ENCODE results near the gene BAZ1B. TPM values are rescaled to one million over a fixed set of nuclear protein-coding genes. Genes with fewer than 3 reads are reported as not detected.

Gene BAZ1B
- total RNA-seq, 1 experiment from 2014 or later, result 66.3 TPM

DNA sequence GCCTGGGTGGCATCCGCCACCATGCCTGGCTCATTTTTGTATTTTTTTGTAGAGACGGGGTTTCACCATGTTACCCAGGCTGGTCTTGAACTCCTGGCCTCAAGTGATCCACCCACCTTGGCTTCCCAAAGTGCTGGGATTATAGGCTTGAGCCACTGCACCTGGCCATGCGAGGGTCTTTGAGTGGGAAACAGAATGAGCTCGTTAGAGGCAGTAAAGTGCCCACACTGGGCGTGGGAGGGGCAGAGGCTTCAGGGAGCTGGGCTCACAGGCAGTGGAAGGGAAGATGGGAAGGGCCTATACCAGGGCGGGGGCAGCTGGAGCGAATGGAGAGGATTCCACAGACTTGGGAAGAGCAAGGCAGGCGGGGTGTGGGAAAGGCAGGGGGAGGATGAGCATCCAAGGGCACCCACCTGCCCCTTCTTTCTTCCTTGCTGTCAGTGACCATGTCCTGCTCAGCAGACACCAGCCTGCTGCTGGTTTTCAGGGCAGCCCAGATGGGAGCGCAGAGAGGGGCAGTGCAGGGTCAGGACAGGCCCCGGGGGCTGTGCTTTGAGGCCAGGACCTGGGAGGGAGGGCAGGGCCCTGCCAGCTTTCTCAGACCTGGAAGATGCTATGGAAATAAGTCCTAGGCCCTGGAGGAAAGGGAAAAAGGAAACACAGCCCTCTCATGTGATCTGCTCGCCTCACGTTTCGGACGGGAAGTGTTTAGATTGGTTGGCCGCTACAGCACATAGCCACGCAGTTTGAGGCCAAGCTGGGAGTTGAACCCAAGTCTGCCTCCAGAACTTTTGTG, 84.3 kb downstream of the BAZ1B start (continued):
- no peak for TF ChIP-seq ZNF121 (CRISPR knock-in tag; IDR thresholded peaks at IDR 0.05)
- TF ChIP-seq NR1H2 (CRISPR knock-in tag; IDR thresholded peaks at IDR 0.05), result no peak
- no peak for TF ChIP-seq SMAD4 (CRISPR knock-in tag; IDR thresholded peaks at IDR 0.05)

DNA sequence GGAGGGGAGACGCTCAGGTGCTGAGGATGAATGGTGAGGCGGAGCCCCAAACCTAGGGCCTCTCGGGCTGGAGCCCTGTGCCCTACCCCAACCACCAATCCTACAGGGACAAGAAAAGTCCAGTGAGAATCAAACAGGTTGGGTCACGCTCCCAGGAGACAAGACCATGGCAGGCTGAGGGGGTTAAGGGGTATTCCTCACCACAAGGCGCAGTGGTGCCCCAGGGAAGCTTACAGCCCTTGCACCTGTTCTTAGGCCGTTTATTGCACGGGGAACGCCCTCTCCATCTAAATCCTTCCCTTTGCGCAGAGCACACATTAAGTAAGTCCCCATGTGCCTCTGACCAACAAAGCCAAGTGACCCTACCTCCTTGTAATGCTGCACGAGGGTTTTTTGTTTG, 85.0 kb downstream of the BAZ1B start:
- no peak overlapping the region for H3K4me3 Mint-ChIP-seq
- peaks cover 14% of the 10 kb centered on the region for H3K27me3 Mint-ChIP-seq (ENCODE audit: low read depth)
- ATAC-seq (no peak), DNase-seq (ENCODE audit: low spot score) (no peak)
- H3K4me1 Mint-ChIP-seq, result no peaks in the 10 kb centered on the region
- no peaks in the 10 kb centered on the region for H3K9me3 Mint-ChIP-seq
- CTCF ChIA-PET, result interaction anchor here (0.7 to 5.8 kb wide), 2 partner anchors 113 to 115 kb away, joined by 3 to 26 read pairs; no protein-coding TSS in a partner anchor
- POLR2A ChIA-PET, result interaction anchor here (0.7 kb wide), 1 partner anchor 35 kb away, joined by 4 read pairs; no protein-coding TSS in a partner anchor
- H3K36me3 Mint-ChIP-seq, result peaks cover 21% of the 10 kb centered on the region
- TF ChIP-seq, protein P1, sequence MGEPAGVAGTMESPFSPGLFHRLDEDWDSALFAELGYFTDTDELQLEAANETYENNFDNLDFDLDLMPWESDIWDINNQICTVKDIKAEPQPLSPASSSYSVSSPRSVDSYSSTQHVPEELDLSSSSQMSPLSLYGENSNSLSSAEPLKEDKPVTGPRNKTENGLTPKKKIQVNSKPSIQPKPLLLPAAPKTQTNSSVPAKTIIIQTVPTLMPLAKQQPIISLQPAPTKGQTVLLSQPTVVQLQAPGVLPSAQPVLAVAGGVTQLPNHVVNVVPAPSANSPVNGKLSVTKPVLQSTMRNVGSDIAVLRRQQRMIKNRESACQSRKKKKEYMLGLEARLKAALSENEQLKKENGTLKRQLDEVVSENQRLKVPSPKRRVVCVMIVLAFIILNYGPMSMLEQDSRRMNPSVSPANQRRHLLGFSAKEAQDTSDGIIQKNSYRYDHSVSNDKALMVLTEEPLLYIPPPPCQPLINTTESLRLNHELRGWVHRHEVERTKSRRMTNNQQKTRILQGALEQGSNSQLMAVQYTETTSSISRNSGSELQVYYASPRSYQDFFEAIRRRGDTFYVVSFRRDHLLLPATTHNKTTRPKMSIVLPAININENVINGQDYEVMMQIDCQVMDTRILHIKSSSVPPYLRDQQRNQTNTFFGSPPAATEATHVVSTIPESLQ (CRISPR knock-in tag; IDR thresholded peaks at IDR 0.05), result no peak
- TF ChIP-seq, protein P2, sequence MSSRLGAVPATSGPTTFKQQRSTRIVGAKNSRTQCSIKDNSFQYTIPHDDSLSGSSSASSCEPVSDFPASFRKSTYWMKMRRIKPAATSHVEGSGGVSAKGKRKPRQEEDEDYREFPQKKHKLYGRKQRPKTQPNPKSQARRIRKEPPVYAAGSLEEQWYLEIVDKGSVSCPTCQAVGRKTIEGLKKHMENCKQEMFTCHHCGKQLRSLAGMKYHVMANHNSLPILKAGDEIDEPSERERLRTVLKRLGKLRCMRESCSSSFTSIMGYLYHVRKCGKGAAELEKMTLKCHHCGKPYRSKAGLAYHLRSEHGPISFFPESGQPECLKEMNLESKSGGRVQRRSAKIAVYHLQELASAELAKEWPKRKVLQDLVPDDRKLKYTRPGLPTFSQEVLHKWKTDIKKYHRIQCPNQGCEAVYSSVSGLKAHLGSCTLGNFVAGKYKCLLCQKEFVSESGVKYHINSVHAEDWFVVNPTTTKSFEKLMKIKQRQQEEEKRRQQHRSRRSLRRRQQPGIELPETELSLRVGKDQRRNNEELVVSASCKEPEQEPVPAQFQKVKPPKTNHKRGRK (CRISPR knock-in tag; IDR thresholded peaks at IDR 0.05; ENCODE audit: borderline replicate concordance), result no peak
- TF ChIP-seq RORB (CRISPR knock-in tag; IDR thresholded peaks at IDR 0.05) (no peak), IRF2 (CRISPR knock-in tag; IDR thresholded peaks at IDR 0.05; ENCODE audit: borderline replicate concordance, low read depth) (no peak), ZNF138 (CRISPR knock-in tag; conservative IDR thresholded peaks at IDR 0.05) (no peak), SOX15 (CRISPR knock-in tag; IDR thresholded peaks at IDR 0.05) (no peak), TEAD1 (CRISPR knock-in tag; IDR thresholded peaks at IDR 0.05) (no peak), NFE2L1 (CRISPR knock-in tag; IDR thresholded peaks at IDR 0.05) (no peak), PRRX2 (CRISPR knock-in tag; IDR thresholded peaks at IDR 0.05) (no peak), FOXK1 (CRISPR knock-in tag; IDR thresholded peaks at IDR 0.05) (no peak)
- TF ChIP-seq, protein P3, sequence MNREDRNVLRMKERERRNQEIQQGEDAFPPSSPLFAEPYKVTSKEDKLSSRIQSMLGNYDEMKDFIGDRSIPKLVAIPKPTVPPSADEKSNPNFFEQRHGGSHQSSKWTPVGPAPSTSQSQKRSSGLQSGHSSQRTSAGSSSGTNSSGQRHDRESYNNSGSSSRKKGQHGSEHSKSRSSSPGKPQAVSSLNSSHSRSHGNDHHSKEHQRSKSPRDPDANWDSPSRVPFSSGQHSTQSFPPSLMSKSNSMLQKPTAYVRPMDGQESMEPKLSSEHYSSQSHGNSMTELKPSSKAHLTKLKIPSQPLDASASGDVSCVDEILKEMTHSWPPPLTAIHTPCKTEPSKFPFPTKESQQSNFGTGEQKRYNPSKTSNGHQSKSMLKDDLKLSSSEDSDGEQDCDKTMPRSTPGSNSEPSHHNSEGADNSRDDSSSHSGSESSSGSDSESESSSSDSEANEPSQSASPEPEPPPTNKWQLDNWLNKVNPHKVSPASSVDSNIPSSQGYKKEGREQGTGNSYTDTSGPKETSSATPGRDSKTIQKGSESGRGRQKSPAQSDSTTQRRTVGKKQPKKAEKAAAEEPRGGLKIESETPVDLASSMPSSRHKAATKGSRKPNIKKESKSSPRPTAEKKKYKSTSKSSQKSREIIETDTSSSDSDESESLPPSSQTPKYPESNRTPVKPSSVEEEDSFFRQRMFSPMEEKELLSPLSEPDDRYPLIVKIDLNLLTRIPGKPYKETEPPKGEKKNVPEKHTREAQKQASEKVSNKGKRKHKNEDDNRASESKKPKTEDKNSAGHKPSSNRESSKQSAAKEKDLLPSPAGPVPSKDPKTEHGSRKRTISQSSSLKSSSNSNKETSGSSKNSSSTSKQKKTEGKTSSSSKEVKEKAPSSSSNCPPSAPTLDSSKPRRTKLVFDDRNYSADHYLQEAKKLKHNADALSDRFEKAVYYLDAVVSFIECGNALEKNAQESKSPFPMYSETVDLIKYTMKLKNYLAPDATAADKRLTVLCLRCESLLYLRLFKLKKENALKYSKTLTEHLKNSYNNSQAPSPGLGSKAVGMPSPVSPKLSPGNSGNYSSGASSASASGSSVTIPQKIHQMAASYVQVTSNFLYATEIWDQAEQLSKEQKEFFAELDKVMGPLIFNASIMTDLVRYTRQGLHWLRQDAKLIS (CRISPR knock-in tag; IDR thresholded peaks at IDR 0.05; ENCODE audit: borderline replicate concordance), result no peak
- TF ChIP-seq, protein P4, sequence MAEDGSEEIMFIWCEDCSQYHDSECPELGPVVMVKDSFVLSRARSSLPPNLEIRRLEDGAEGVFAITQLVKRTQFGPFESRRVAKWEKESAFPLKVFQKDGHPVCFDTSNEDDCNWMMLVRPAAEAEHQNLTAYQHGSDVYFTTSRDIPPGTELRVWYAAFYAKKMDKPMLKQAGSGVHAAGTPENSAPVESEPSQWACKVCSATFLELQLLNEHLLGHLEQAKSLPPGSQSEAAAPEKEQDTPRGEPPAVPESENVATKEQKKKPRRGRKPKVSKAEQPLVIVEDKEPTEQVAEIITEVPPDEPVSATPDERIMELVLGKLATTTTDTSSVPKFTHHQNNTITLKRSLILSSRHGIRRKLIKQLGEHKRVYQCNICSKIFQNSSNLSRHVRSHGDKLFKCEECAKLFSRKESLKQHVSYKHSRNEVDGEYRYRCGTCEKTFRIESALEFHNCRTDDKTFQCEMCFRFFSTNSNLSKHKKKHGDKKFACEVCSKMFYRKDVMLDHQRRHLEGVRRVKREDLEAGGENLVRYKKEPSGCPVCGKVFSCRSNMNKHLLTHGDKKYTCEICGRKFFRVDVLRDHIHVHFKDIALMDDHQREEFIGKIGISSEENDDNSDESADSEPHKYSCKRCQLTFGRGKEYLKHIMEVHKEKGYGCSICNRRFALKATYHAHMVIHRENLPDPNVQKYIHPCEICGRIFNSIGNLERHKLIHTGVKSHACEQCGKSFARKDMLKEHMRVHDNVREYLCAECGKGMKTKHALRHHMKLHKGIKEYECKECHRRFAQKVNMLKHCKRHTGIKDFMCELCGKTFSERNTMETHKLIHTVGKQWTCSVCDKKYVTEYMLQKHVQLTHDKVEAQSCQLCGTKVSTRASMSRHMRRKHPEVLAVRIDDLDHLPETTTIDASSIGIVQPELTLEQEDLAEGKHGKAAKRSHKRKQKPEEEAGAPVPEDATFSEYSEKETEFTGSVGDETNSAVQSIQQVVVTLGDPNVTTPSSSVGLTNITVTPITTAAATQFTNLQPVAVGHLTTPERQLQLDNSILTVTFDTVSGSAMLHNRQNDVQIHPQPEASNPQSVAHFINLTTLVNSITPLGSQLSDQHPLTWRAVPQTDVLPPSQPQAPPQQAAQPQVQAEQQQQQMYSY (CRISPR knock-in tag; IDR thresholded peaks at IDR 0.05), result no peak
- TF ChIP-seq, protein P5, sequence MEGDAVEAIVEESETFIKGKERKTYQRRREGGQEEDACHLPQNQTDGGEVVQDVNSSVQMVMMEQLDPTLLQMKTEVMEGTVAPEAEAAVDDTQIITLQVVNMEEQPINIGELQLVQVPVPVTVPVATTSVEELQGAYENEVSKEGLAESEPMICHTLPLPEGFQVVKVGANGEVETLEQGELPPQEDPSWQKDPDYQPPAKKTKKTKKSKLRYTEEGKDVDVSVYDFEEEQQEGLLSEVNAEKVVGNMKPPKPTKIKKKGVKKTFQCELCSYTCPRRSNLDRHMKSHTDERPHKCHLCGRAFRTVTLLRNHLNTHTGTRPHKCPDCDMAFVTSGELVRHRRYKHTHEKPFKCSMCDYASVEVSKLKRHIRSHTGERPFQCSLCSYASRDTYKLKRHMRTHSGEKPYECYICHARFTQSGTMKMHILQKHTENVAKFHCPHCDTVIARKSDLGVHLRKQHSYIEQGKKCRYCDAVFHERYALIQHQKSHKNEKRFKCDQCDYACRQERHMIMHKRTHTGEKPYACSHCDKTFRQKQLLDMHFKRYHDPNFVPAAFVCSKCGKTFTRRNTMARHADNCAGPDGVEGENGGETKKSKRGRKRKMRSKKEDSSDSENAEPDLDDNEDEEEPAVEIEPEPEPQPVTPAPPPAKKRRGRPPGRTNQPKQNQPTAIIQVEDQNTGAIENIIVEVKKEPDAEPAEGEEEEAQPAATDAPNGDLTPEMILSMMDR (IDR thresholded peaks at IDR 0.05), result no peak
- no peak overlapping the region for H3K27ac Mint-ChIP-seq

Data from WTC11 (cell line).